SK-N-SH (cell line): ENCODE data around the gene PRAME. TPM values are rescaled to one million over a fixed set of nuclear protein-coding genes. Genes with fewer than 3 reads are reported as not detected.

ENCODE experiments used
- CTCF ChIA-PET: fragments of 300-600, 350-600 bp; formaldehyde crosslinking; extraction: SDS; loops from one replicate; lab custom pipeline; 2021; lab: Yijun Ruan, JAX
- POLR2A ChIA-PET: fragments of 350-600 bp; sonication (Branson Sonifier 250); formaldehyde crosslinking; extraction: SDS; loops from one replicate; lab custom pipeline; 2020; ENCODE audit warnings: antibody characterized with exemption, inconsistent platforms; lab: Yijun Ruan, JAX
- DNase-seq: peaks from one replicate; pipeline ENCODE4 v3.0.0; 2012
- H2AFZ ChIP-seq: fragments of 200-600 bp; sonication (generic); 2 replicates; pipeline ENCODE4 v1.8.1; 2016; ENCODE audit warnings: antibody characterized with exemption, mild to moderate bottlenecking, low read depth
- H3F3A ChIP-seq: fragments of 200-600 bp; sonication (generic); replicated peaks from 2 replicates; pipeline ENCODE3; 2016; ENCODE audit warnings: antibody characterized with exemption, mild to moderate bottlenecking; ENCODE audit not compliant: insufficient read depth
- H3K27ac ChIP-seq, 2 experiments: fragments of 200-500 bp in 1 of 2; fragments of 200-600 bp in 1 of 2; sonication (Bioruptor generic) in 1 of 2; sonication (generic), shearing (Covaris generic) in 1 of 2; 2 replicates each; pipeline versions ENCODE4 v1.5.1 to v1.6.1; 2014 to 2016; ENCODE audit warnings: low read depth in 2 of 2, inconsistent platforms in 1 of 2, low read length in 1 of 2, mild to moderate bottlenecking in 1 of 2, mixed read lengths in 1 of 2
- H3K27me3 ChIP-seq: fragments of 200-600 bp; sonication (generic), shearing (Covaris generic); 2 replicates; pipeline ENCODE4 v1.6.1; 2016; ENCODE audit warnings: mixed run types; ENCODE audit not compliant: insufficient read depth
- H3K36me3 ChIP-seq, 2 experiments: fragments of 200-500 bp in 1 of 2; fragments of 200-600 bp in 1 of 2; sonication (Bioruptor generic) in 1 of 2; sonication (generic) in 1 of 2; replicated peaks in 1 of 2; 2 replicates each; pipeline versions ENCODE3 to v1.5.1; 2014 to 2016; ENCODE audit warnings: low read length in 1 of 2, mild to moderate bottlenecking in 1 of 2; ENCODE audit not compliant: insufficient read depth in 2 of 2, control insufficient read depth in 1 of 2
- H3K4me1 ChIP-seq, 2 experiments: fragments of 200-500 bp in 1 of 2; fragments of 200-600 bp in 1 of 2; sonication (Bioruptor generic) in 1 of 2; sonication (generic), shearing (Covaris generic) in 1 of 2; 2 replicates each; pipeline versions ENCODE4 v1.5.1 to v1.6.1; 2014 to 2016; ENCODE audit warnings: low read depth in 1 of 2, low read length in 1 of 2, mixed run types in 1 of 2; ENCODE audit not compliant: insufficient read depth in 2 of 2, control insufficient read depth in 1 of 2
- H3K4me2 ChIP-seq: fragments of 200-600 bp; sonication (generic), shearing (Covaris generic); 2 replicates; pipeline ENCODE4 v1.6.1; 2017; ENCODE audit warnings: mixed run types
- H3K4me3 ChIP-seq, 2 experiments: fragments of 200-500 bp in 1 of 2; fragments of 200-600 bp in 1 of 2; sonication (Bioruptor generic) in 1 of 2; sonication (generic), shearing (Covaris generic) in 1 of 2; 2 replicates each; pipeline versions ENCODE4 v1.5.1 to v1.8.1; 2014 to 2016; ENCODE audit warnings: low read depth in 2 of 2, inconsistent platforms in 1 of 2, low read length in 1 of 2, mild to moderate bottlenecking in 1 of 2, mixed read lengths in 1 of 2, moderate library complexity in 1 of 2
- H3K79me2 ChIP-seq: fragments of 200-600 bp; sonication (generic); 2 replicates; pipeline ENCODE4 v1.8.1; 2017; ENCODE audit warnings: mild to moderate bottlenecking; ENCODE audit not compliant: insufficient read depth
- H3K9ac ChIP-seq: fragments of 200-600 bp; sonication (generic); 2 replicates; pipeline ENCODE4 v1.6.1; 2017; ENCODE audit warnings: mixed run types
- H3K9me2 ChIP-seq: fragments of 200-600 bp; sonication (generic); 2 replicates; pipeline ENCODE4 v1.6.1; 2017; ENCODE audit warnings: mixed run types
- H3K9me3 ChIP-seq: fragments of 200-600 bp; sonication (generic); 2 replicates; pipeline ENCODE4 v1.6.1; 2017; ENCODE audit warnings: mixed run types, mild to moderate bottlenecking, moderate library complexity
- H4K20me1 ChIP-seq: fragments of 200-600 bp; sonication (generic); 2 replicates; pipeline ENCODE4 v1.6.1; 2017; ENCODE audit warnings: mild to moderate bottlenecking, mixed run types; ENCODE audit not compliant: insufficient read depth
- ELF1 ChIP-seq: IDR thresholded peaks from 2 replicates; pipeline ENCODE4 v1.4.0; 2012
- EP300 ChIP-seq, 2 experiments: IDR thresholded peaks; 2 replicates each; pipeline versions ENCODE4 v1.4.0 to v1.6.1; 2012; ENCODE audit warnings: borderline replicate concordance in 1 of 2, low read depth in 1 of 2, low read length in 1 of 2
- FOSL2 ChIP-seq: IDR thresholded peaks from 2 replicates; pipeline ENCODE4 v1.4.0; 2012; ENCODE audit warnings: low read depth, mild to moderate bottlenecking, moderate library complexity, borderline replicate concordance
- FOXJ3 ChIP-seq: sonication (generic); formaldehyde crosslinking; IDR thresholded peaks from 2 replicates; pipeline ENCODE4 v1.5.1; 2020; ENCODE audit warnings: mild to moderate bottlenecking, missing genetic modification reagents
- GABPA ChIP-seq: IDR thresholded peaks from 2 replicates; pipeline ENCODE4 v1.4.0; 2012; ENCODE audit warnings: low read depth, mild to moderate bottlenecking
- GATA2 ChIP-seq: sonication (generic); formaldehyde crosslinking; IDR thresholded peaks from 2 replicates; pipeline ENCODE4 v1.5.0; 2020; ENCODE audit warnings: mild to moderate bottlenecking, missing genetic modification reagents
- IRF3 ChIP-seq: fragments of 150-350 bp; IDR thresholded peaks from 2 replicates; pipeline ENCODE4 v1.6.1; 2016; ENCODE audit warnings: mild to moderate bottlenecking, low read depth, low read length
- JUND ChIP-seq: IDR thresholded peaks from 2 replicates; pipeline ENCODE4 v1.4.0; 2012
- MAX ChIP-seq: IDR thresholded peaks from 2 replicates; pipeline ENCODE4 v1.4.0; 2012; ENCODE audit warnings: low read depth
- MEF2A ChIP-seq: IDR thresholded peaks from 2 replicates; pipeline ENCODE4 v1.4.0; 2012; ENCODE audit warnings: low read depth, borderline replicate concordance
- MXI1 ChIP-seq: IDR thresholded peaks from 2 replicates; pipeline ENCODE4 v1.6.1; 2012; ENCODE audit warnings: mild to moderate bottlenecking, low read depth, low read length, improper control_type of control experiment
- RCOR1 ChIP-seq: fragments of 150-350 bp; IDR thresholded peaks from 2 replicates; pipeline ENCODE4 v1.6.1; 2017; ENCODE audit warnings: antibody characterized with exemption, low read length
- RFX5 ChIP-seq: IDR thresholded peaks from 2 replicates; pipeline ENCODE4 v1.6.1; 2012; ENCODE audit warnings: mild to moderate bottlenecking, improper control_type of control experiment, low read length
- RXRA ChIP-seq: IDR thresholded peaks from 2 replicates; pipeline ENCODE4 v1.4.0; 2012; ENCODE audit warnings: low read depth, mild to moderate bottlenecking, borderline replicate concordance
- SIN3A ChIP-seq: IDR thresholded peaks from 2 replicates; pipeline ENCODE4 v1.6.1; 2012; ENCODE audit warnings: low read depth, mild to moderate bottlenecking, low read length, moderate library complexity, borderline replicate concordance
- SMC3 ChIP-seq: IDR thresholded peaks from 2 replicates; pipeline ENCODE4 v1.6.1; 2012; ENCODE audit warnings: low read depth, low read length, improper control_type of control experiment
- TAF1 ChIP-seq: IDR thresholded peaks from 2 replicates; pipeline ENCODE4 v1.6.1; 2012; ENCODE audit warnings: low read depth, mild to moderate bottlenecking, low read length, moderate library complexity, borderline replicate concordance
- TCF12 ChIP-seq: IDR thresholded peaks from 2 replicates; pipeline ENCODE4 v1.4.0; 2012
- TEAD4 ChIP-seq: IDR thresholded peaks from 2 replicates; pipeline ENCODE4 v1.4.0; 2012; ENCODE audit warnings: mild to moderate bottlenecking, borderline replicate concordance; ENCODE audit not compliant: insufficient read depth
- USF1 ChIP-seq: IDR thresholded peaks from 2 replicates; pipeline ENCODE4 v1.4.0; 2012; ENCODE audit warnings: low read depth, borderline replicate concordance
- YY1 ChIP-seq: IDR thresholded peaks from 2 replicates; pipeline ENCODE4 v1.4.0; 2012; ENCODE audit warnings: low read depth, mild to moderate bottlenecking
- WGBS: methylation state at CpG from one replicate; pipeline ENCODE4 v1.1.6; 2017; ENCODE audit warnings: low lambda C conversion rate; 5-methylcytosine and 5-hydroxymethylcytosine counted together
- polyA plus RNA-seq, 3 experiments: library from polyadenylated mRNA; depleted of rRNA; stranded (reverse); fragments of >200 nt; gene quantifications; 2 replicates each; pipeline ENCODE4 v1.2.3, GENCODE V29; 2012

Gene PRAME
- polyA plus RNA-seq, 1 of the 3 experiments (the other 2 are of a cell fraction), result 193 TPM

DNA sequence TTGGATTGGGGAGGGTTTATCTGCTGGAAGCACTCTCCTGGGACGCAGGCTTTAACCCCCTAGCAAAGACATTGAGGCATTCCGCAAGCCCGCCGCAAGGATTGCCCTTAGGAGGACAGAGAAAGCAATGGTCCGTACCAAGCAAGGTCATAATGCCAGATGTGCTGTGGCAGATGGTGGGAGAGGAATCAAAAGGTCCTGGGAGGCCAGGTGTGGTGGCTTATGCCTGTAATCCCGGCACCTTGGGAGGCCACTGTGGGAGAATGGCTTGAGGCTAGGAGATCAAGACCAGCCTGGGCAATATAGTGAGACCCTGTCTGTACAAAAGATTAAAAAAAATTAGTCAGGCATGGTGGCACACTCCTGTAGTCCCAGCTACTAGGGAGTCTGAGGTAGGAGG, 12.4 kb upstream of the PRAME start (continued):
- TF ChIP-seq FOXJ3 (CRISPR knock-in tag) (no peak), RXRA (no peak), RFX5 (no peak), RCOR1 (no peak), JUND (no peak), MEF2A (no peak), TAF1 (no peak)

GRCh38 chr22:22569218-22569617, 10.2 kb upstream of the PRAME start:
- Histone ChIP-seq H3F3A (no peaks in the 10 kb centered on the region), H3K9me2 (no peaks in the 10 kb centered on the region), H3K4me3 (no peak overlapping the region), H3K9me3 (no peaks in the 10 kb centered on the region), H3K4me2 (no peak overlapping the region), H3K36me3 (no peaks in the 10 kb centered on the region), H3K27ac (no peak overlapping the region), H3K9ac (no peak overlapping the region), H2AFZ (no peak overlapping the region), H3K79me2 (no peaks in the 10 kb centered on the region), H3K27me3 (peaks cover 42% of the 10 kb centered on the region), H4K20me1 (no peaks in the 10 kb centered on the region), H3K4me1 (no peaks in the 10 kb centered on the region)
- TF ChIP-seq MAX, result no peak
- no peak for TF ChIP-seq MXI1
- TF ChIP-seq MEF2A, result no peak
- TF ChIP-seq IRF3, result no peak
- no peak for TF ChIP-seq SIN3A
- no peak for TF ChIP-seq TCF12
- TF ChIP-seq ELF1, result no peak
- TF ChIP-seq RXRA, result no peak
- no peak for TF ChIP-seq YY1
- TF ChIP-seq RFX5, result no peak
- TF ChIP-seq RCOR1, result no peak
- no peak for TF ChIP-seq GABPA
- TF ChIP-seq SMC3, result no peak
- ChIA-PET CTCF (interaction anchor here (2.2 to 12.4 kb wide), 2 partner anchors 10 to 21 kb away, joined by 17 to 190 read pairs; partner anchors contain the start of gene PRAME), POLR2A (no interaction called here)
- no peak for DNase-seq
- 61% methylated on average over 5 of the region's 5 CpGs for WGBS

DNA sequence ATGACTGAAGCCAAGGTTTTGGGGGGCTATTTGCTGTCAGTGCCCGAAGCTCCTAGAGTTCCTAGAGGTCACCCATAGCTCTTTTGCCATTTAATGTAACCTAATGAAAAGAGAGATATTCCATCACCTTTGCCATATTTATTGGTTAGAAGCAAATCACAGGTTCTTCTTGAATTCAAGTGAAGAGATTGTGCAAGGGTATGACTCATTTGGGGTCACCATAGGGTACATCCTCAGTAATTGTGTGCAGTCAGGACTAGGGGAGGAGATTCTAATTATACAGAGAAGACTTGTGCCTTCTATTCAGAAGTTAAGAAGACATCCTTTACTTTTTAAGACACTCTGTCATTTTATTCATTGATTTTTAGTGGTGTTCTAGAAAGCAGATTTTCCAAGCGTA, 6.9 kb upstream of the PRAME start:
- Histone ChIP-seq H3K4me1 (no peaks in the 10 kb centered on the region), H3K27ac (no peak overlapping the region), H3K79me2 (no peaks in the 10 kb centered on the region), H3K4me2 (no peak overlapping the region), H3K4me3 (no peak overlapping the region), H3K27me3 (peaks cover 24% of the 10 kb centered on the region), H3F3A (no peaks in the 10 kb centered on the region), H2AFZ (no peak overlapping the region), H3K9me3 (no peaks in the 10 kb centered on the region), H3K9me2 (no peaks in the 10 kb centered on the region), H4K20me1 (no peaks in the 10 kb centered on the region), H3K36me3 (no peaks in the 10 kb centered on the region), H3K9ac (no peak overlapping the region)
- CTCF ChIA-PET, result interaction anchor here (1.0 to 4.2 kb wide), 4 partner anchors 11 to 57 kb away, joined by 3 to 30 read pairs (median 6); partner anchors contain the start of gene ZNF280B
- DNase-seq, result no peak
- 66% methylated on average over 2 of the region's 2 CpGs for WGBS
- POLR2A ChIA-PET, result interaction anchor here (0.7 kb wide), 1 partner anchor 23 kb away, joined by 3 read pairs; no protein-coding TSS in a partner anchor
- TF ChIP-seq FOSL2 (no peak), GATA2 (CRISPR knock-in tag) (no peak), MEF2A (no peak), USF1 (no peak), MAX (no peak), TEAD4 (no peak), SMC3 (no peak), RFX5 (no peak), MXI1 (no peak), EP300 (IDR thresholded peaks at IDR 0.05; ENCODE audit: borderline replicate concordance in 1 of 2, low read depth in 1 of 2, low read length in 1 of 2) (no peak), RCOR1 (no peak), GABPA (no peak)
